ENCODE measurements around the gene WDR43.

The WDR43 gene

GRCh38 chr2:28995765-28996750, 101.6 kb downstream of the WDR43 start:
- no peak for DNase-seq

DNA sequence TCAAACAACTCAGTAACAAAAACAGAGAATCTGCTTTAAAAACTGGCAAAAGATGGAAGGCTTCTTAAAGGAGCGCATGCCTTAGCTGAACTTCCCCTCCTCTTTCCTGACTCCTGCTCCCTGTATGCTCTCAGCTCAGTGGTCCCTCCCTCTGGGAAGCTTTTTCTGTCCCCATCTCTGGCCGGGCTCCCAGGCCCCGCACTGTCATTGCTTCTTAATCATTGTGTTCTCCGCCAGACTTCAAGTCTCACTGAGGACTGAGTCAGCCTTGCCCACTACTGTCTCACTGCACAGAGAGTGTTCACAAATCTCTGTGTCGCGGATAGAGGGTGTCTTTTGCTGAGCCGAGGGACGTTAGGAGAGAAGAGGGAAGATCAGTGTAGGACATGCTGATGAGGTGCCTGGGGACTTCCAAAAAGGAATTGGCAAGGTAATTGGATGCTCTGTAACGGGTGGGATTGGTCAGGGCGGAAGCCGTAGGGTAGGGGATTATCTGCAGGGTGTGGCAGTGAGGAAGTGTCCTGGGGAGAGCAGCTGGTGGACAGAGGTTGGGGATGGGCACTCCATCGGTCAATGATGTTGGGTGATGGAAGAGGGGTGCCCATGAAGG, 102.9 kb downstream of the WDR43 start:
- DNase-seq: no peak
